Measurements from ENCODE around the gene ARF6.
"Not testable (repeated sequence)": the region's sequence is repeated elsewhere in the genome, so short reads cannot be mapped to it uniquely, and the experiment has no call there.

ARF6 gene

DNA sequence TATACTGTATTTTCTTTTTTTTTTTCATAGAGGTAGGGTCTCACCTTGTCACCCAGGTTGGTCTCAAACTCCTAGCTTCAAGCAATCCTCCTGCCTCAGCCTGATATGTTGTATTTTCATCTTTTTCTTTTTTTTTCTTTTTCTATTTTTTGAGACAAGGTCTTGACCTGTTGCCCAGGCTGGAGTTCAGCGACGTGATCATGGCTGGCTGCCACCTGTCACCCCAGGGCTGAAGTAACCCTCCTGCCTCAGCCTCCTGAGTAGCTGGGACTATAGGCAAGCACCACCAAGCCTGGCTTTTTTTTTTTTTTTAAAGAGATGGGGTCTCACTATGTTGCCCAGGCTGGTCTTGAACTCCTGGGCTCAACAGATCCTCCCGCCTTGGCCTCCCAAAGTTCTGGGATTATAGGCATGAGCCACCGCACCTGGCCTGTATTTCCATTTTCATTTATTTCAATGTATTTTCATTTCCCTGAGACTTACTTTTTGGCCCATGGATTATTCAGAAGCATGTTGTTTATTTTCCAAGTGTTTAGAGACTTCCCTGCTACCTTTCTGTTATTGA lies 16.2 kb upstream of the ARF6 start:
- no peak for DNase-seq (ENCODE audit: low read depth)

DNA sequence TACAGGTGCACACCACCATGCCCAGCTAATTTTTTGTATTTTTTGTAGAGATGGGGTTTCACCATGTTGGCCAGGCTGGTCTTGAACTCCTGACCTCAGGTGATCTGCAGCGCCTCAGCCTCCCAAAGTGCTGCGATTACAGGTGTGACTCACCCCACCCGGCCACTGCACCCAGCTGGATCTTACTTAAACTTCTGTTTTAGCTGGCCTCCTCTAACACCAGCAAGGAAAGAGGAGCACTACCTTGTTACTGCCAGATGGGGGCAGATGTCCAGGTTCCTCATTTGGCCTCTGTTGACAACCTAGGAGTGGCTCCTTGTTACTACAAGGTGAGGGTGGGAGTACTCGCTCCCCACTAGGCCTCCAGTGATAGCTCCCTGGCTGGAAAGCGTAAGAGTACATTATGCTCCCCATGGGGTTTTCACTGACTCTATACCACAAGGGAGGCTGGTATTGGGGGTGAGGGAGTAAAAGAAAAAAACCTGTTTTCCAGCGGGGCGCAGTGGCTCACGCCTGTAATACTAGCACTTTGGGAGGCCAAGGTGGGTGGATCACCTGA lies 13.2 kb upstream of the ARF6 start:
- DNase-seq (ENCODE audit: low read depth) = no peak

DNA sequence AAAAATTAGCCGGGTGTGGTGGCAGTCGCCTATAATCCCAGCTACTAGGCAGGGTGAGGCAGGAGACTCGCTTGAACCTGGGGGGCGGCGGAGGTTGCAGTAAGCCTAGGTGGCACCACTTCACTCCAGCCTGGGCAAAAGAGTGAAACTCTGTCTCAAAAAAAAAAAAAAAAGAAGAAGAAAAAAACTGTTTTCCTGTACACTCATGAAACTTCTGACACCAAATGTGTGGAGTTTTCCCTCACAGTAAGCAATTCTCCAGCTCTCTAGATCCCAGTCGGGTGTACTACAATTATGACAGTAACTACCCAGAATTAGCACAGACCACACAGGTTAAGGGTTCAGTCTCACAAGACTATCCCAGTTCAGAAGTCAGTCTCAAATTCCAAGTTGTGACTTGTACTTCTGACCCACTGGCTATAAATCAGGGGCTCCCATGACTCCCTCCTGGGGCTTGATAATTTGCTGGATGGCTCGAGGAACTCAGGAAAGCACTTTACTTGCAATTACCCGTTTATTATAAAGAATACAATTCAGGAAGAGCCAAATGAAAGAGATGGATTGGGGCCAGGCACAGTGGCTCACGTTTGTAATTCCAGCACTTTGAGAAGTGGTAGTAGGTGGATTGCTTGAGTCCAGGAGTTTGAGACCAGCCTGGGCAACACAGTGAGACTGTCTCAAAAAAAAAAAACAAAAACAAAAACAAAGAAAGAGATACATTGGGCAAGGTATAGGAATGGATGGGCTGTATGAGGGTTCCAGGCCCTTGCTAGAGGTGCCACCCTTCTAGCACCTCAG lies 12.4 kb upstream of the ARF6 start:
- DNase-seq (ENCODE audit: low read depth) = no peak

DNA sequence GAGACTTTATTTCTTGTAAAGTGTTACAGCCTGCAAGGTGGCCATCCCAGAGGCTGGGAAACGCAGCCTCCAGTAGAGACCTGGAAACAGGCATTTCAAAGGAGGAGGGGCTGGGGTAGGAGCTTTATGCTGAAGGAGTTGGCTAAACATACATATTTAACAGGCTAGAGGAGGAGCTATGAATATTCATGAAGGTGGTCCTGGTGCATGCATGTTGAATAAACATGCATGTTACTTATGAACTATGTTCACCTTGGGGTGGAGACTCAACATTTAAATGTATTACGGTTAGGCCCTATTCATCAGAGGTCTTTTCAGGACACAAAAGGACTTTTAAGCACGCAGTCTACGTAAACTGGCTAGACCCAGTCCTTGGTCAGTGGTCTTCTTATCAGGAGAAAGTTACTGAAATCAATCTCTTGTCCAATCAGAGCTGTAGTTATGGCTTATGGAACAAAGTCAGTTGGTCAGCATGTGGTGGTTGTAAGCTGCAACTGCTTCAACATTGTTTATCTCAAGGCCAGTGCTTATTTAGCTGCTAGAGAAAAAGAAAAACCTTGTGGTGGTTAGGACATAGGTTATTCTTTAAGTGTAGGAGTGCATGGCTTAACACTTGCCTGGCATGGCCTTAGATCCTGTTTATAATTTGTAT lies 11.4 kb upstream of the ARF6 start:
- DNase-seq (ENCODE audit: low read depth) = no peak

DNA sequence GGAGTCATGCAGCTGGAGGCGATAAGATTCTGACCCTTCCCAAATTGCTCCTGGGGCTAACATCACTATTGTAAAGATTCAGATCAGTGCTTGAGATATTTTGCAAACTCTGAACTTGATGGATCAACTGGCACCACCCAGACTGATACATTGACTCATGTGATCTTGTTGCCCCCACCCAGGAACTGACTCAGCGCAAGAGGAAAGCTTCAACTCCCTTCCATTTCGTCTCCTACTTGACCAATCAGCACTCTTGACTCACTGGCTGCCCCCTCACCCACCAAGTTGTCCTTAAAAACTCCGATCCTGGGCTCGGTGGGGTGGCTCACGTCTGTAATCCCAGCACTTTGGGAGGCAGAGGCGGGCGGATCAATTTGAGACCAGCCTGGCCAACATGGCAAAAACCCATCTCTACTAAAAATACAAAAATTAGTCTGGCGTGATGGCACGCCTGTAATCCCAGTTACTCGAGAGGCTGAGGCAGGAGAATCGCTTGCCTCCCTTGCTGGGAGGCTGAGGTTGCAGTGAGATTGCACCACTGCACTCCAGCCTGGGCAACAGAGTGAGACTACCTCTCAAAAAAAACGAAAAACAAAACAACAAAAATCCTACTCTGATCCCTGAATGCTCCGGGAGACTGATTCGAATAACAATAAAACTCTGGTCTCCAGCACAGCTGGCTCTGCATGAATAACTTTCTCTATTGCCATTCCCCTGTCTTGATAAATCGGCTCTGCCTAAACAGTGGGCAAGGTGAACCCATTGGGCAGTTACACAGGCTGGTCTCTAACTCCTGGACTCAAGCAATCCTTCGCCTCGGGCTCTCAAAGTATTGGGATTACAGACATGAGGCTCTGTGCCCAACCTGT lies 9.8 kb upstream of the ARF6 start:
- no peak for DNase-seq (ENCODE audit: low read depth)

DNA sequence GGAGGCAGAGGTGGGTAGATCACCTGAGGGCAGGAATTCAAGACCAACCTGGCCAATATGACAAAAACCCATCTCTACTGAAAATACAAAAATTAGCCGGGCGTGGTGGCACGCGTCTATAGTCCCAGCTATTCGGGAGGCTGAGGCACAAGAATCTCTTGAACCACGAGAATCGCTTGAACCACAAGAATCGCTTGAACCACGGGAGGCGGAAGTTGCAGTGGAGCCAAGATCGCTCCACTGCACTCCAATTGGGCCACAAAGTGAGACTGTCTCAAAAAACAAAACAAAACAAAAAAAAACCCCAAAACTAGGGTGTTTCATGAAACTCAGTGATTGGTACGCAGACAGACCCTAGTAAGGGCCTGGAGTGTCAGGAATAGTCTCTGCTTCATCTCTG lies 6.4 kb upstream of the ARF6 start:
- no peak for DNase-seq (ENCODE audit: low read depth)

DNA sequence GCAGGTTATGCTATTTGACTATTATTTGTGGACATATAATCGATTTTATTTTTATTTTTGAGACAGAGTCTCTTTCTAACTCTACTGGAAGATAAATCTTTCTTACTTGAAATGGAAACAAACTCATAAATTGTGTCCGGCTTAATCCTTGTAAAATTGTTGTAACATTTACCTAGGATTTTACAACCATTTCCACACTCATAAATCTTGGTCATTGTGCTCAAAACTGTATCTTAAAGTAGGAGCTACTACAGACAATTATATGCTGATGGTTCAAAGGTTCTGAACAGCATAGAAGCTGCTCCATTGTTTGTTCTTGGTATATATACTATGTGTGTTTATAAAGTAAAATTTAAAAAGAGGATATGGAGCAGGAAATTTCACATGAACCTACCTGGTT lies 4.6 kb upstream of the ARF6 start:
- DNase-seq (ENCODE audit: low read depth) = no peak

DNA sequence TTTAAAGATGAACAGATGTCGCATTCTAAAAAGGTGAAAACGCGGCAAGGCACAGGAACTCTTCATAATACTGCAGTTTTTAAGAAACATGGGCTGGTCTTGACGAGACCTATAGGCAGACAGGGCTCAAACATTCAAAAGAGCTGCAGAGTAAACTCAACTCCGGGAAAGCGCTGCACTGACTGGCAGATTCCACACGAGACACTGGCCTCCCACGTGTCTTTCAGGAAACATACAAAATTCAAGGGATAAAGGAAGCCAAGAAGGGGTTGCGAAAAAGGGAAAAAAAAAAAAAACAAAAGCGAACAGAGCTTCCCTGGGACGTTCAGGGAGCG lies 614 bp upstream of the ARF6 start:
- DNase-seq (ENCODE audit: low read depth) = no peak

DNA sequence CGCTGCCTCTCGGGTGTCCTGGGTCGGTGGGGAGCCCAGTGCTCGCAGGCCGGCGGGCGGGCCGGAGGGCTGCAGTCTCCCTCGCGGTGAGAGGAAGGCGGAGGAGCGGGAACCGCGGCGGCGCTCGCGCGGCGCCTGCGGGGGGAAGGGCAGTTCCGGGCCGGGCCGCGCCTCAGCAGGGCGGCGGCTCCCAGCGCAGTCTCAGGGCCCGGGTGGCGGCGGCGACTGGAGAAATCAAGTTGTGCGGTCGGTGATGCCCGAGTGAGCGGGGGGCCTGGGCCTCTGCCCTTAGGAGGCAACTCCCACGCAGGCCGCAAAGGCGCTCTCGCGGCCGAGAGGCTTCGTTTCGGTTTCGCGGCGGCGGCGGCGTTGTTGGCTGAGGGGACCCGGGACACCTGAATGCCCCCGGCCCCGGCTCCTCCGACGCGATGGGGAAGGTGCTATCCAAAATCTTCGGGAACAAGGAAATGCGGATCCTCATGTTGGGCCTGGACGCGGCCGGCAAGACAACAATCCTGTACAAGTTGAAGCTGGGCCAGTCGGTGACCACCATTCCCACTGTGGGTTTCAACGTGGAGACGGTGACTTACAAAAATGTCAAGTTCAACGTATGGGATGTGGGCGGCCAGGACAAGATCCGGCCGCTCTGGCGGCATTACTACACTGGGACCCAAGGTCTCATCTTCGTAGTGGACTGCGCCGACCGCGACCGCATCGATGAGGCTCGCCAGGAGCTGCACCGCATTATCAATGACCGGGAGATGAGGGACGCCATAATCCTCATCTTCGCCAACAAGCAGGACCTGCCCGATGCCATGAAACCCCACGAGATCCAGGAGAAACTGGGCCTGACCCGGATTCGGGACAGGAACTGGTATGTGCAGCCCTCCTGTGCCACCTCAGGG lies 679 bp downstream of the ARF6 start:
- peak; percentile 76 for DNase-seq (ENCODE audit: low read depth)

DNA sequence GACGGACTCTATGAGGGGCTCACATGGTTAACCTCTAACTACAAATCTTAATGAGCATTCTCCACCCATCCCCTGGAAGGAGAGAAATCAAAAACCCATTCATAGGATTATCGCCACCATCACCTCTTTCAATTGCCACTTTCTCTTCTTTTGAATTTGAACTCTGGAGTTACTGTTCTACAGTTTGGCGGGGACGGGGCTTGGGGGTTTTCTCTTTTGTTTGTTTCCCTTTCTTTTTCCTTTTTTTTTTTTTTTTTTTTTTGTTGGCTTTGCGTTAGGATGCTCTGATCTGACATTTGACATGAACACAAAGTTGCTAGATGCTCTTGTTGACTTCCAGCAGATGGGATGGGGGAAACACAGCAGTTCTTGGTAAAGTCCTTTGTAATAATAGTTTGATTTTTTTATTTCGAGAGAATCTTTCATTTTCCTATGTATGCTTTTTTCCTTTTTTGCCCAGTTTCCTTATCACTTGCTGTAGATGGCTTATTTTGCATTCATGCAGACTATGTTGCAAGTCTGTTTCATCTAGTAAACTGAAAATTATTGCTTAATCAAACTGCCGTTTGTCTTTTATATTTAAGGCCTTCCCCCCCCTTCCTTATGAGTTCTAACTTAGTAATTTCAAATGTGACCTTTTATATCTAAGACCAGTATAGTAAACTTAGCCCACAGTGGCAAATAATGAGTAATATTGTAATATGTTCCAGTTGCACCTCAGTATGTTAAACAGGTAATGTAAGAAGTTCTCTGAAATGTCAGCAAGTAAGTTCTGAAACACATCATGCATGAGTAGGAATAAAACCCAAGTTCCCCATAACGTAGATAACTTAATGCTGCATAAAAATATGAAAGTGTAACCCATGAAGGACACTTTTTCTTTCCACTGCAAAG lies 1.6 kb downstream of the ARF6 start:
- DNase-seq (ENCODE audit: low read depth) = not testable (repeated sequence)

DNA sequence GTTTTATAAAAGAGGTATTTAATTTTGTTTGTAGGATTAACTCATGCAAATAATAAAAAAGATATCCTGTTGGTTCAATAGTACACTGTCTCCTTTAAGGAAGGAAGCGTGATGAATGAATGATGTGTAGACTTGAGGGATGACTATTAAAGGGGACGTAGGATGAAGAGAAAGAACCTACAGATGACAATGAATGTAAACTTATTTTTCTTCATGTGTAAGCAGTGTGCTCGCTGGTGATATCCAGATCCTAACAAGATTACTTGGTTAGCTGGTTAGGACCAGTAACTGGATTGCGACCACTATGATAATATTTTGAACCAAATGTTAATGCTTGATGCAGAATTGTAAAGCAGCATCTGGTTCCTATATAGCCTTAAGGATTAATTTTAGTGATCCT lies 2.6 kb downstream of the ARF6 start:
- DNase-seq (ENCODE audit: low read depth) = no peak

DNA sequence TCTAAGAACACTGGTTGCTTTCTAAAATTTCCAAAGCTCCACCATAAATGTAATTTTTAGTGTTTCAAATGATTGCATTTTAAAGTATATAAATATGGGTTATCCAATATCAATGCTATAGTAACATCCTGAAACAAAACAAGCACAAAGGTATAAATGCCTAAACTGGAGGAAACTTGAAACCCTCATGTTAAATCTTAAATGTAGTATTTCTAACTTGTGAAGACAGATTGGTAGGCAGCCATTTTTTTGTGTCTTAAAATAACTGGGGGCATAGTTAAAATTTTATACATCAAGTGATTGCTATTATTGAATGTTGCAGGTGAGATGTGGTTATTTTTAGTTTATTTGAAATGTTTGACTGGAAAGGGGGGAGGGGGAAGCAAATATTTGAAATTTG lies 3.4 kb downstream of the ARF6 start:
- DNase-seq (ENCODE audit: low read depth) = not testable (repeated sequence)

DNA sequence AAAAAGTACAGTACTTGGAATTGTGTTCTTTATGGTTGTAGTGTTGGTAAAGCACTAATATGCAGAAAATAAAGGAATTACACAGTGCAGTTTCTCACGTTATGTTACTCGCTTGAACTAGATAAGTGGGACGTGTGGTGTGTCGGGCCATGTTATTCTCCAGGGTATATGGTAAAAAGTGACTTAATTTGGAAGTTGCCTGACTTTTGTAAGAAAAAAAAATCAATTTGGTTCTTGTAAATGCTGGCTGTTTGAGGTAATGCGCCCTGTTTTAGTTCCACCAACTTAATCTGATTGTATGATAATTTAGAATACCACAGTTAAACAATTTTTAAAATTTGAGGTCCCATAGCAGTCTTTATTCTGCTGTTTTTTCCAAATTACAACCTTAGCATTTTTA lies 4.1 kb downstream of the ARF6 start:
- DNase-seq (ENCODE audit: low read depth) = no peak

DNA sequence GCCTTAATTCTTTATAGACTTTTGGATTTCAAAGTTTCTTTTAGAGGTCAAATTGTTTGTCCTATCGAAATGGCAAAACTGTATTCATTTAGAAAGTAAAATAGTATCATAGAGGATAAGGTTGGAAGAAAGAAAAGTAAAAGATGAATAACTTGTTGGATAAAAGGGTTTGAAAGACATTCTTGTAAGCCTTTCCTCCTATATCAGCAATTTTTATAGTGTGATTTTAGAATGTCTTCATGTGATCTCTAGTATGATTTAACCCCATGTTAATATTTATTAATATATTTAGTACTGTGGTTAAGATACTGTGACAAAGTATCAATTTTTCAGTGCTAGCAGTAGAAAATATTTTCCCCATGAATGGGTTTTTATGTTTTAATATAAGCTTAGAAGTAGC lies 4.5 kb downstream of the ARF6 start:
- no peak for DNase-seq (ENCODE audit: low read depth)

DNA sequence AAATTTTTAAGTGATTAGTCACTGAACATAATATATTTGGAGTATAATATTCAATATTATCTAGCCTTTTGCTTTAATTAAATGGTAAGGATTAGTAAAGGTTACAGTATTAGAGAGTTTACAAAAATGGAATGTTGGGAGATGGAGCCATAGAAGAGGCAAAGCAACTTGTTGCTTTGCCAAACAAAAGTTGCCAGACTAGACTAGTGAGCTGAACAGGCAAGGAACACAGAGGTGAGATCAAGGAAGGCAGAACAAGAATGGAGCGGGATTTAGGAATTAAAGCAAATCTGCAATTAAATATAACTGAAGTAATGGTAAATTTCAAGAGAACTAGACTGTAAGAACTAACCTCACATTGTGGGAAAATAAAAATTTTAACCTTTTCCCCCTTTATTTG lies 5.1 kb downstream of the ARF6 start:
- DNase-seq (ENCODE audit: low read depth) = no peak

DNA sequence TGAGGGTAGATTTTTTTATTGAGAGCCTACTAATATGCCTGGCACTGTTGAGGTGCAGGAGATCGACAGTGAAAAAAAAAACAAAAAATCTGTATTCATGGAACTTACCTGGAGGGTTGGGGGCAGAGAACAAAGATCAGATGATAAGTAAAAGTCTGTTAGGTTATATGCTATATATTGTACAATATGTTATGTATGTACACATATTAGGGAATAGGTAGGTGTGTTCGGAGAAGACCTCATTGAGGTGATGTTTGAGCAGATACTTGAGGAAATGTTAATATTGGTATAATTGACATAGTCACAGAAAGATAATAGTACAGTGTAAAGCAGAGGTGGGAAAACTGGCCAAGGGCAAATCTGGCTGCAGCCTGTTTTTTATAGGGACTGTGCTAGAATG lies 5.6 kb downstream of the ARF6 start:
- no peak for DNase-seq (ENCODE audit: low read depth)

DNA sequence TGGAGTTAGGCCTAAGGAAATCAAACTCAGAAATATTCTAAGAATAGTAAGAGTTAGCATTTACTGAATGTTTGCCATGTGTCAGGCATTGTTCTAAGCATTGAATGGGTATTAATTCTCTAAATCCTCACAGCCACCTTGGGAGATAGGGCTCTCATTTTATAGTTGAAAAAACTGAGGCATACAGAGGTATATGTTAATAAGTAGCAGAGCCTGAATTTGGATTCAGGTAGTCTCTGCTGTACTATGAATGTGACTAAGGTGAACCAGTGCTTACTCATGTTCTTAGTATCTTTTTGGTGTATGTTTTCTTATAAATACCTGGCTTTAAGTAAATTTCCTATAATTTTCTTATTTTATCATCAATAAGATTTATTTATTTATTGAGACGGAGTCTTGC lies 8.1 kb downstream of the ARF6 start:
- no peak for DNase-seq (ENCODE audit: low read depth)

DNA sequence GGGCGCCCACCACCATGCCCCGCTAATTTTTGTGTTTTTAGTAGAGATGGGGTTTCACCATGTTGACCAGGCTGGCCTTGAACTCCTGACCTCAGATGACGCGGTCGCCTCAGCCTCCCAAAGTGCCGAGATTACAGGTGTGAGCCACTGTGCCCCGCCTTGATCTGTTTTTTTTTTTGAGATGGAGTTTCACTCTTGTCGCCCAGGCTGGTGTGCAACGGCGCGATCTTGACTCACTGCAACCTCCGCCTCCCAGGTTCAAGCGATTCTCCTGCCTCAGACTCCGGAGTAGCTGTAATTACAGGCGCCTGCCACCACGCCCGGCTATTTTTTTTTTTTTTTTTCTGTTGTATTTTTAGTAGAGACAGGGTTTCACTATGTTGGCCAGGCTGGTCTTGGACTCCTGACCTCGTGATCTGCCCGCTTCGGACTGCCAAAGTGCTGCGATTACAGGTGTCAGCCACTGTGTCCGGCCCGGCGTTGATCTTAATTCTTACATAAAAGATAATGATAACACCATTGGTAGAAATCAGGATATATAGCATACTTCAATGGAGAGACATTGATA lies 9.9 kb downstream of the ARF6 start:
- DNase-seq (ENCODE audit: low read depth) = not testable (repeated sequence)

DNA sequence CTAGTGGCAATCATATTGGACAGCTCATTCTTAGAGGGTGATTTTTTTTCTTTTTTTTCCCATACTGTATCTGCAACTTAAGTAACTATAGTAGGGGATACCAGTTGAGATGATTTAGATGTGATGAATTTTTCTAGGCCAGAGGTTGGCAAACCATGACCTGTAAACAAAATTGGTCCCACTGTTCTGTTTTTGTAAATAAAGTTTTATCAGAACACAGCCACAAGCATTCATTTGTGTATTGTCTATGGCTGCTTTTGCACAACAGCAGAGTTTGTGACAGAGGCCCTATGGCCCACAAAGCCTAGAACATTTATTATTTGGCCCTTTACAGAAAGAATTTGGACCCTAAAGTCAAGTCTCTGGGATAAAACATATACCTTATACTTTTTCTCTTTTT lies 11.4 kb downstream of the ARF6 start:
- no peak for DNase-seq (ENCODE audit: low read depth)

DNA sequence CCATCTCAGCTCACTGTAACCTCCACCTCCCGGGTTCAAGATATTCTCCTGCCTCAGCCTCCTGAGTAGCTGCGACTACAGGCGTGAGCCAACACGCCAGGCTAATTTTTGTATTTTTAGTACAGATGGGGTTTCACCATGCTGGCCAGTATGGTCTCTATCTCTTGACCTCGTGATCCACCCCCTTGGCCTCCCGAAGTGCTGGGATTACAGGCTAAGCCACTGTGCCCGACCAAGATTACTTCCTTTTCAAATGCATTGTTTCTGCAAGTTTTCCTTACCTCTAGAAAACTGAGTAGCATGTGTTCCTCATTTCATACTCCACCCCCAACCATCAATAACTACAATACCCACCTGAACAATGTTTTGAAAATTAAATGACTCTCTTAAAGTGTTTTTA lies 13.1 kb downstream of the ARF6 start:
- no peak for DNase-seq (ENCODE audit: low read depth)
